HepG2 (cell line): Measurements from ENCODE around the gene IGLL1. TPM values are rescaled to one million over a fixed set of nuclear protein-coding genes. Genes with fewer than 3 reads are reported as not detected.
"Not testable (repeated sequence)": the region's sequence is repeated elsewhere in the genome, so short reads cannot be mapped to it uniquely, and the experiment has no call there.

Experiments
- ATAC-seq: fragments of 200-7000 bp; cut with Tn5 transposase; 3 replicates; pipeline ENCODE4 v1.9.1; 2020; ENCODE audit warnings: mild to moderate bottlenecking, moderate library complexity
- BruUV-seq: library from RNA; stranded (reverse); fragments of 400-500 nt; replicated peaks from 2 replicates; lab custom pipeline; 2021; lab: Mats Ljungman, UMichigan
- CTCF ChIA-PET: fragments of 300-600 bp; formaldehyde crosslinking; extraction: SDS; loops from one replicate; lab custom pipeline; 2021; ENCODE audit warnings: low total read pairs, inconsistent platforms, low intra/inter-chr PET ratio; lab: Yijun Ruan, JAX
- POLR2A ChIA-PET: fragments of 350-600 bp; sonication (Branson Sonifier 250); formaldehyde crosslinking; loops from one replicate; lab custom pipeline; 2020; ENCODE audit warnings: antibody characterized with exemption, inconsistent platforms; lab: Yijun Ruan, JAX
- DNase-seq: peaks from one replicate; pipeline ENCODE4 v3.0.0-alpha.2; 2015; ENCODE audit warnings: low spot score
- FAIRE-seq: peaks from 3 replicates; lab custom pipeline; 2011; peaks lifted over from hg19 to GRCh38; lab: Jason Lieb, UNC
- H2AFZ ChIP-seq: one replicate; pipeline ENCODE4 v1.6.1; 2011; ENCODE audit warnings: low read length, inconsistent platforms
- H3K27ac ChIP-seq: fragments of 300-600 bp; 3 replicates; pipeline ENCODE4 v1.8.0; 2011; ENCODE audit warnings: mixed run types, mild to moderate bottlenecking, mixed read lengths, low read length, inconsistent platforms; ENCODE audit not compliant: insufficient read depth; ENCODE audit errors: extremely low read length
- H3K27me3 ChIP-seq, 2 experiments: fragments of 200-600 bp in 1 of 2; 2 replicates in 1 of 2; 3 replicates in 1 of 2; pipeline versions ENCODE4 v1.6.0 to v1.8.0; 2011; ENCODE audit warnings: low read length in 2 of 2, mild to moderate bottlenecking in 2 of 2, moderate library complexity in 2 of 2, inconsistent platforms in 1 of 2; ENCODE audit not compliant: insufficient read depth in 2 of 2, control insufficient read depth in 1 of 2
- H3K36me3 ChIP-seq, 2 experiments: fragments of 200-600 bp in 1 of 2; replicated peaks in 1 of 2; 2 replicates in 1 of 2; 3 replicates in 1 of 2; pipeline versions ENCODE4 v1.5.1 to v1.8.0; 2011; ENCODE audit warnings: low read length in 2 of 2, inconsistent platforms in 1 of 2; ENCODE audit not compliant: insufficient read depth in 2 of 2, control insufficient read depth in 1 of 2
- H3K4me1 ChIP-seq: 2 replicates; pipeline ENCODE4 v1.5.1; 2012; ENCODE audit warnings: low read length, inconsistent platforms; ENCODE audit not compliant: insufficient read depth
- H3K4me2 ChIP-seq: 2 replicates; pipeline ENCODE4 v1.6.0; 2011; ENCODE audit warnings: low read depth, low read length, inconsistent platforms
- H3K4me3 ChIP-seq, 3 experiments: fragments of 200-600 bp in 1 of 3; sonication (generic), shearing (Covaris generic) in 1 of 3; replicated peaks in 1 of 3; 2 replicates each; pipeline ENCODE4 v1.5.1; 2011 to 2016; ENCODE audit warnings: low read length in 3 of 3, inconsistent platforms in 2 of 3, low read depth in 2 of 3, mild to moderate bottlenecking in 2 of 3, control low read depth in 1 of 3, mixed read lengths in 1 of 3; ENCODE audit not compliant: insufficient read depth in 1 of 3
- H3K79me2 ChIP-seq: one replicate; pipeline ENCODE4 v1.6.1; 2011; ENCODE audit warnings: low read length, inconsistent platforms; ENCODE audit not compliant: insufficient read depth
- H3K9ac ChIP-seq: 2 replicates; pipeline ENCODE4 v1.6.0; 2011; ENCODE audit warnings: mild to moderate bottlenecking, low read depth, low read length, inconsistent platforms; ENCODE audit not compliant: insufficient read depth
- H3K9me3 ChIP-seq: 2 replicates; pipeline ENCODE4 v1.5.1; 2012; ENCODE audit warnings: mild to moderate bottlenecking, low read length
- H4K20me1 ChIP-seq: 2 replicates; pipeline ENCODE4 v1.6.0; 2011; ENCODE audit warnings: inconsistent platforms, mild to moderate bottlenecking, low read length, moderate library complexity; ENCODE audit not compliant: insufficient read depth
- KLF6 ChIP-seq: IDR thresholded peaks from 2 replicates; pipeline ENCODE4 v1.8.0; 2016; ENCODE audit warnings: missing biosample characterization, missing genetic modification reagents
- MYC ChIP-seq: sonication (generic); formaldehyde crosslinking; IDR thresholded peaks from 2 replicates; pipeline ENCODE4 v1.9.0; 2021; ENCODE audit warnings: missing genetic modification reagents, borderline replicate concordance
- NFE2L1 ChIP-seq: sonication (generic); formaldehyde crosslinking; IDR thresholded peaks from 2 replicates; pipeline ENCODE4 v1.4.0; 2020; ENCODE audit warnings: missing genetic modification reagents, mild to moderate bottlenecking, borderline replicate concordance
- NFYB ChIP-seq: sonication (generic); formaldehyde crosslinking; IDR thresholded peaks from 2 replicates; pipeline ENCODE4 v1.4.0; 2020; ENCODE audit warnings: missing genetic modification reagents
- RAD51 ChIP-seq: fragments of 450-650 bp; IDR thresholded peaks from 2 replicates; pipeline ENCODE4 v1.6.1; 2016; ENCODE audit warnings: borderline replicate concordance
- RBM22 ChIP-seq: fragments of 200-400 bp; formaldehyde crosslinking; optimal IDR thresholded peaks from 2 replicates; pipeline ENCODE3; 2017; ENCODE audit warnings: mild to moderate bottlenecking, low read length, moderate library complexity
- SAFB2 ChIP-seq: sonication (generic); formaldehyde crosslinking; IDR thresholded peaks from 2 replicates; pipeline ENCODE4 v1.5.1; 2020; ENCODE audit warnings: missing genetic modification reagents, low read depth, mild to moderate bottlenecking, borderline replicate concordance
- XBP1 ChIP-seq: sonication (generic); formaldehyde crosslinking; IDR thresholded peaks from 2 replicates; pipeline ENCODE4 v1.5.0; 2020; ENCODE audit warnings: missing genetic modification reagents
- ZBTB42 ChIP-seq: sonication (generic); formaldehyde crosslinking; IDR thresholded peaks from 2 replicates; pipeline ENCODE4 v1.5.0; 2020; ENCODE audit warnings: mild to moderate bottlenecking, missing genetic modification reagents
- ZBTB43 ChIP-seq: sonication (generic); formaldehyde crosslinking; conservative IDR thresholded peaks from 2 replicates; pipeline ENCODE4 v1.4.0; 2020; ENCODE audit warnings: missing genetic modification reagents
- ZNF12 ChIP-seq: sonication (generic); formaldehyde crosslinking; IDR thresholded peaks from 2 replicates; pipeline ENCODE4 v1.5.0; 2020; ENCODE audit warnings: missing genetic modification reagents
- ZNF260 ChIP-seq: sonication (generic); formaldehyde crosslinking; IDR thresholded peaks from 2 replicates; pipeline ENCODE4 v1.4.0; 2020; ENCODE audit warnings: missing genetic modification reagents, low read depth, mild to moderate bottlenecking, borderline replicate concordance
- ZNF550 ChIP-seq: sonication (generic); formaldehyde crosslinking; IDR thresholded peaks from 2 replicates; pipeline ENCODE4 v1.4.0; 2020; ENCODE audit warnings: mild to moderate bottlenecking, missing genetic modification reagents, borderline replicate concordance
- WGBS: methylation state at CpG from one replicate; pipeline ENCODE4 v1.1.6; 2017; ENCODE audit warnings: low lambda C conversion rate; 5-methylcytosine and 5-hydroxymethylcytosine counted together
- in situ Hi-C: cut with HindIII; loops from 2 replicates; pipeline ENCODE4 v1.10.0; 2017; ENCODE audit warnings: low pct_unique_long_range_greater_than_20kb; ENCODE audit not compliant: extremely low pct_ligation_motif_present
- intact Hi-C: fragments of 100-400 bp; cut with micrococcal nuclease; formaldehyde crosslinking; loops from one replicate; pipeline ENCODE4 v1.10.0; 2022; ENCODE audit not compliant: unreplicated experiment
- polyA plus RNA-seq, 8 experiments: library from polyadenylated mRNA; depleted of rRNA in 3 of 8; stranded (reverse) in 7 of 8; unstranded in 1 of 8; fragments of >200 nt; fragmentation: Illumina TruSeq in 4 of 8; extraction: Trizol in 4 of 8; gene quantifications; 2 replicates each; pipeline versions ENCODE4 v1.2.1 to v1.2.3, GENCODE V29; 2011 to 2016; ENCODE audit warnings: low read depth in 4 of 8, missing spikeins in 1 of 8, mixed read lengths in 1 of 8; ENCODE audit not compliant: insufficient read depth in 1 of 8
- total RNA-seq, 5 experiments: library from RNA; depleted of rRNA; stranded (reverse); fragments of >200 nt; fragmentation: Illumina TruSeq; extraction: Trizol; gene quantifications; 2 replicates each; pipeline ENCODE4 v1.2.3, GENCODE V29; 2016; ENCODE audit warnings: low read depth in 1 of 5

IGLL1 gene
- total and polyA plus RNA-seq, 2 of the 13 experiments (the other 11 are each of a cell fraction or from before 2014, with no cell fraction given), result not detected

- TF ChIP-seq SAFB2 (CRISPR knock-in tag) (no peak), KLF6 (CRISPR knock-in tag) (no peak), ZBTB43 (CRISPR knock-in tag) (no peak)
Measured at GRCh38 chr22:23548501-23549197, 31.4 kb downstream of the IGLL1 start (continued).

GRCh38 chr22:23547818-23548500, 32.1 kb downstream of the IGLL1 start:
- intact Hi-C loops, result no loop called here
- ChIA-PET POLR2A (no interaction called here), CTCF (no interaction called here)
- WGBS, result 43% methylated on average over 10 of the region's 10 CpGs
- H3K27me3 ChIP-seq, result 0 out of 5 replicates have a peak, but pooled peaks cover 0 to 7% of the 10 kb centered on the region in 2 experiments
- peaks cover 1% of the 10 kb centered on the region; the same call in 1 of the 2 replicates for H3K4me1 ChIP-seq
- H3K79me2 ChIP-seq, result no peaks in the 10 kb centered on the region
- H4K20me1 ChIP-seq, result no peaks in the 10 kb centered on the region
- no peak for FAIRE-seq
- in situ Hi-C loops, result no loop called here
- no peak overlapping the region for H3K4me2 ChIP-seq
- peaks cover 5% of the 10 kb centered on the region; the same call in 1 of the 2 replicates for H3K9me3 ChIP-seq
- H3K9ac ChIP-seq, result no peak overlapping the region
- no peak overlapping the region for H3K4me3 ChIP-seq
- TF ChIP-seq NFYB (CRISPR knock-in tag) (no peak), RBM22 (no peak), ZNF550 (CRISPR knock-in tag) (no peak), XBP1 (CRISPR knock-in tag) (no peak), ZBTB42 (CRISPR knock-in tag) (no peak), ZNF12 (CRISPR knock-in tag) (no peak), NFE2L1 (no peak), RAD51 (no peak), ZNF260 (CRISPR knock-in tag) (no peak), MYC (CRISPR knock-in tag) (no peak)
- no TSS peak for BruUV-seq
- no peak overlapping the region for H2AFZ ChIP-seq
- H3K27ac ChIP-seq, result no peak overlapping the region
- no peak for ATAC-seq
- DNase-seq, result no peak
- no peaks in the 10 kb centered on the region for H3K36me3 ChIP-seq

- intact Hi-C loops, CTCF ChIA-PET, H3K9ac ChIP-seq, FAIRE-seq, H4K20me1 ChIP-seq, in situ Hi-C loops, H3K4me2 ChIP-seq, H3K4me1 ChIP-seq, H3K9me3 ChIP-seq, DNase-seq, H3K79me2 ChIP-seq, H2AFZ ChIP-seq, H3K27me3 ChIP-seq, ATAC-seq, POLR2A ChIA-PET, H3K4me3 ChIP-seq, H3K27ac ChIP-seq, BruUV-seq, H3K36me3 ChIP-seq: not testable (repeated sequence)
- WGBS, result 4% methylated on average over 3 of the region's 5 CpGs
Measured at GRCh38 chr22:23547382-23547781, 32.7 kb downstream of the IGLL1 start.
